ENCODE data around the gene RPN2. TPM values are rescaled to one million over a fixed set of nuclear protein-coding genes. Genes with fewer than 3 reads are reported as not detected.
A peak's percentile ranks its signal among the peaks of the same experiment; 100 is the strongest.

The RPN2 gene
- polyA plus RNA-seq, 3 donors, result 169 to 215 (median 199) TPM

GRCh38 chr20:37238426-37238825 is 59.3 kb downstream of the RPN2 start:
- no peak for TF ChIP-seq CTCF (IDR thresholded peaks at IDR 0.05)
- no peak overlapping the region for H3K9ac ChIP-seq (ENCODE audit: insufficient read depth, low read length, poor library complexity, severe bottlenecking)
- H2AFZ ChIP-seq (ENCODE audit: insufficient read depth, low read depth, low read length, poor library complexity, severe bottlenecking), result no peak overlapping the region
- Mint-ChIP-seq H3K9me3 (no peaks in the 10 kb centered on the region), H3K4me1 (no peaks in the 10 kb centered on the region), H3K4me3 (no peak overlapping the region), H3K27ac (peak overlapping the region in 3 of 7 donors; percentile 6 to 37 (median 8)), H3K27me3 (ENCODE audit: low read depth in 3 of 3) (no peaks in the 10 kb centered on the region), H3K36me3 (peaks cover 93 to 99% of the 10 kb centered on the region in 2 donors)
- H3K4me1 ChIP-seq (ENCODE audit: control insufficient read depth in 1 of 2, insufficient read depth in 2 of 2, low read length in 2 of 2), result no peaks in the 10 kb centered on the region
- peak overlapping the region in 1 of 2 donors; percentile 40 for H3K27ac ChIP-seq (ENCODE audit: low read depth in 1 of 2, low read length in 2 of 2)
- peaks cover 99 to 100% of the 10 kb centered on the region in 2 donors for H3K36me3 ChIP-seq (replicated peaks in 1 of 2; ENCODE audit: control insufficient read depth in 1 of 2, insufficient read depth in 2 of 2, low read length in 2 of 2)
- 100% methylated on average over 2 of the region's 6 CpGs for WGBS (ENCODE audit: insufficient coverage)
- H3K9me3 ChIP-seq (replicated peaks in 1 of 2; ENCODE audit: control insufficient read depth in 1 of 2, insufficient read depth in 1 of 2, low read length in 2 of 2), result no peaks in the 10 kb centered on the region
- H4K20me1 ChIP-seq (ENCODE audit: insufficient read depth, low read length), result no peaks in the 10 kb centered on the region
- H3K4me3 ChIP-seq (replicated peaks in 1 of 3; ENCODE audit: low read depth in 2 of 3, low read length in 3 of 3), result no peak overlapping the region
- H3K4me2 ChIP-seq (replicated peaks; ENCODE audit: extremely low read depth, low read length, poor library complexity, severe bottlenecking), result no peak overlapping the region
- H3K27me3 ChIP-seq (ENCODE audit: control insufficient read depth in 2 of 2, insufficient read depth in 2 of 2, low read length in 2 of 2), result no peaks in the 10 kb centered on the region
- H3K79me2 ChIP-seq (ENCODE audit: insufficient read depth, low read length), result no peaks in the 10 kb centered on the region
- no peak for DNase-seq
- intact Hi-C loops (cut with micrococcal nuclease), result no loop called here

GRCh38 chr20:37238935-37239451 is 59.9 kb downstream of the RPN2 start:
- H3K27ac Mint-ChIP-seq, result peak overlapping the region in 3 of 7 donors; percentile 9 to 65 (median 20)

More at GRCh38 chr20:37238935-37239451, 59.9 kb downstream of the RPN2 start:
- H3K4me3 Mint-ChIP-seq, result no peak overlapping the region
- no peaks in the 10 kb centered on the region for H3K79me2 ChIP-seq (ENCODE audit: insufficient read depth, low read length)
- DNase-seq, result no peak
- peak overlapping the region in 1 of 2 donors; percentile 32 for H3K27ac ChIP-seq (ENCODE audit: low read depth in 1 of 2, low read length in 2 of 2)
- intact Hi-C loops (cut with micrococcal nuclease), result no loop called here
- no peaks in the 10 kb centered on the region for H3K27me3 Mint-ChIP-seq (ENCODE audit: low read depth in 3 of 3)
- WGBS (ENCODE audit: insufficient coverage), result no CpG with 5 or more reads among the region's 1 CpG
- H3K4me2 ChIP-seq (replicated peaks; ENCODE audit: extremely low read depth, low read length, poor library complexity, severe bottlenecking), result no peak overlapping the region
- H3K36me3 Mint-ChIP-seq, result peaks cover 93 to 99% of the 10 kb centered on the region in 2 donors
- no peaks in the 10 kb centered on the region for H3K9me3 Mint-ChIP-seq
- no peaks in the 10 kb centered on the region for H3K27me3 ChIP-seq (ENCODE audit: control insufficient read depth in 2 of 2, insufficient read depth in 2 of 2, low read length in 2 of 2)
- no peaks in the 10 kb centered on the region for H3K4me1 Mint-ChIP-seq
- no peaks in the 10 kb centered on the region for H3K9me3 ChIP-seq (replicated peaks in 1 of 2; ENCODE audit: control insufficient read depth in 1 of 2, insufficient read depth in 1 of 2, low read length in 2 of 2)
- peaks cover 99 to 100% of the 10 kb centered on the region in 2 donors for H3K36me3 ChIP-seq (replicated peaks in 1 of 2; ENCODE audit: control insufficient read depth in 1 of 2, insufficient read depth in 2 of 2, low read length in 2 of 2)
- H3K9ac ChIP-seq (ENCODE audit: insufficient read depth, low read length, poor library complexity, severe bottlenecking), result no peak overlapping the region
- no peaks in the 10 kb centered on the region for H4K20me1 ChIP-seq (ENCODE audit: insufficient read depth, low read length)
- H3K4me3 ChIP-seq (replicated peaks in 1 of 3; ENCODE audit: low read depth in 2 of 3, low read length in 3 of 3), result no peak overlapping the region
- TF ChIP-seq CTCF (IDR thresholded peaks at IDR 0.05), result no peak
- no peaks in the 10 kb centered on the region for H3K4me1 ChIP-seq (ENCODE audit: control insufficient read depth in 1 of 2, insufficient read depth in 2 of 2, low read length in 2 of 2)
- no peak overlapping the region for H2AFZ ChIP-seq (ENCODE audit: insufficient read depth, low read depth, low read length, poor library complexity, severe bottlenecking)

Data from CD14-positive monocyte (primary cell).